Endothelial cell of umbilical vein (primary cell): Measurements from ENCODE around the gene GAN. TPM values are rescaled to one million over a fixed set of nuclear protein-coding genes. Genes with fewer than 3 reads are reported as not detected.

Experiments
- BruUV-seq: library from RNA; stranded (reverse); fragments of 400-500 nt; replicated peaks from 2 replicates; lab custom pipeline; 2021; lab: Mats Ljungman, UMichigan
- CTCF ChIA-PET: fragments of 300-600, 350-600 bp; sonication (Branson Sonifier 250); formaldehyde crosslinking; loops from one replicate; lab custom pipeline; 2021; ENCODE audit warnings: antibody characterized with exemption, inconsistent platforms; lab: Charles Lee
- POLR2A ChIA-PET: fragments of 300-600, 350-600 bp; sonication (Branson Sonifier 250); formaldehyde crosslinking; loops from one replicate; lab custom pipeline; 2021; ENCODE audit warnings: antibody characterized with exemption, inconsistent platforms; lab: Charles Lee
- DNase-seq: peaks from one replicate; pipeline ENCODE4 v3.0.0-alpha.2; 2011; ENCODE audit warnings: low read depth, low spot score
- FAIRE-seq: peaks from 2 replicates; lab custom pipeline; 2011; peaks lifted over from hg19 to GRCh38; lab: Jason Lieb, UNC
- H2AFZ ChIP-seq: 2 replicates; pipeline ENCODE4 v1.6.0; 2012; ENCODE audit warnings: low read depth, low read length, control low read depth, inconsistent platforms
- H3K27ac ChIP-seq: 2 replicates; pipeline ENCODE4 v1.5.1; 2011; ENCODE audit warnings: low read depth, mild to moderate bottlenecking, control low read depth, low read length, moderate library complexity; ENCODE audit not compliant: insufficient read depth
- H3K27me3 ChIP-seq, 2 experiments: 2 replicates each; pipeline versions ENCODE4 v1.6.0 to v1.6.1; 2011; ENCODE audit warnings: low read length in 2 of 2, mixed read lengths in 1 of 2; ENCODE audit not compliant: control insufficient read depth in 2 of 2, insufficient read depth in 2 of 2
- H3K36me3 ChIP-seq, 2 experiments: 2 replicates in 1 of 2; 3 replicates in 1 of 2; pipeline ENCODE4 v1.5.1; 2011; ENCODE audit warnings: low read length in 2 of 2, mild to moderate bottlenecking in 1 of 2, moderate library complexity in 1 of 2; ENCODE audit not compliant: control insufficient read depth in 2 of 2, insufficient read depth in 2 of 2; ENCODE audit errors: extremely low read depth in 1 of 2
- H3K4me1 ChIP-seq: 3 replicates; pipeline ENCODE4 v1.5.1; 2011; ENCODE audit warnings: mild to moderate bottlenecking, low read length; ENCODE audit not compliant: control insufficient read depth, insufficient read depth; ENCODE audit errors: extremely low read depth
- H3K4me2 ChIP-seq: 2 replicates; pipeline ENCODE4 v1.6.1; 2011; ENCODE audit warnings: low read length, control low read depth, mixed read lengths; ENCODE audit not compliant: insufficient read depth
- H3K4me3 ChIP-seq, 3 experiments: fragments of 200-600 bp in 1 of 3; sonication (generic), shearing (Covaris generic) in 1 of 3; replicated peaks in 1 of 3; 2 replicates each; pipeline ENCODE4 v1.5.1; 2011 to 2016; ENCODE audit warnings: control low read depth in 3 of 3, low read length in 3 of 3, mild to moderate bottlenecking in 2 of 3, inconsistent platforms in 1 of 3, low read depth in 1 of 3, moderate library complexity in 1 of 3; ENCODE audit not compliant: insufficient read depth in 1 of 3
- H3K79me2 ChIP-seq: 2 replicates; pipeline ENCODE4 v1.6.0; 2012; ENCODE audit warnings: low read length, inconsistent platforms; ENCODE audit not compliant: control insufficient read depth, insufficient read depth
- H3K9ac ChIP-seq: replicated peaks from 2 replicates; pipeline ENCODE3; 2011; ENCODE audit warnings: low read length, control low read depth; ENCODE audit not compliant: insufficient read depth; ENCODE audit errors: extremely low read depth
- H3K9me1 ChIP-seq: replicated peaks from 3 replicates; pipeline ENCODE4 v1.6.0; 2011; ENCODE audit warnings: mild to moderate bottlenecking, low read length; ENCODE audit not compliant: control insufficient read depth, insufficient read depth; ENCODE audit errors: extremely low read depth
- H3K9me3 ChIP-seq: replicated peaks from 2 replicates; pipeline ENCODE4 v1.5.1; 2012; ENCODE audit warnings: low read length, inconsistent platforms; ENCODE audit not compliant: control insufficient read depth, insufficient read depth
- H4K20me1 ChIP-seq: replicated peaks from 2 replicates; pipeline ENCODE3; 2011; ENCODE audit warnings: mild to moderate bottlenecking, low read length; ENCODE audit not compliant: control insufficient read depth, insufficient read depth; ENCODE audit errors: extremely low read depth
- EZH2 ChIP-seq: IDR thresholded peaks from 2 replicates; pipeline ENCODE4 v1.6.1; 2012; ENCODE audit warnings: borderline replicate concordance, low read depth, mild to moderate bottlenecking, moderate library complexity, low read length, inconsistent platforms; ENCODE audit not compliant: severe bottlenecking
- FOS ChIP-seq: IDR thresholded peaks from 2 replicates; pipeline ENCODE4 v1.6.1; 2011; ENCODE audit warnings: mild to moderate bottlenecking, low read length, moderate library complexity, borderline replicate concordance; ENCODE audit not compliant: insufficient read depth
- GATA2 ChIP-seq: IDR thresholded peaks from 2 replicates; pipeline ENCODE4 v1.7.0; 2011; ENCODE audit warnings: low read depth, mild to moderate bottlenecking, moderate library complexity, mixed read lengths, low read length; ENCODE audit not compliant: insufficient read length, insufficient read depth
- JUN ChIP-seq: IDR thresholded peaks from 2 replicates; pipeline ENCODE4 v1.6.1; 2011; ENCODE audit warnings: borderline replicate concordance, low read depth; ENCODE audit not compliant: insufficient read length, insufficient read depth
- MYC ChIP-seq: IDR thresholded peaks from one replicate; pipeline ENCODE4 v1.6.1; 2011; ENCODE audit warnings: mild to moderate bottlenecking, low read depth, low read length
- POLR2A ChIP-seq: IDR thresholded peaks from 2 replicates; pipeline ENCODE4 v1.6.1; 2012; ENCODE audit warnings: low read depth, mild to moderate bottlenecking, control low read depth, low read length
- POLR2AphosphoS5 ChIP-seq: IDR thresholded peaks from 2 replicates; pipeline ENCODE4 v1.6.1; 2012; ENCODE audit warnings: low read depth, mild to moderate bottlenecking, control low read depth, low read length, moderate library complexity; ENCODE audit not compliant: insufficient read depth
- dilution Hi-C: fragments of 300-500 bp; cut with MboI; formaldehyde crosslinking; loops from one replicate; pipeline ENCODE4 v1.15.0; 2019; ENCODE audit warnings: low sequenced_read_pairs; ENCODE audit not compliant: extremely low pct_ligation_motif_present
- intact Hi-C: fragments of 100-400 bp; cut with micrococcal nuclease; formaldehyde crosslinking; loops from one replicate; pipeline ENCODE4 v1.10.0; 2022
- polyA plus RNA-seq, 4 experiments: library from polyadenylated mRNA; depleted of rRNA in 3 of 4; stranded (reverse) in 3 of 4; unstranded in 1 of 4; fragments of >200 nt; gene quantifications; 2 replicates each; pipeline versions ENCODE4 v1.2.1 to v1.2.3, GENCODE V29; 2011 to 2012; ENCODE audit warnings: missing spikeins in 1 of 4
- total RNA-seq: library from RNA; stranded (reverse); gene quantifications from 2 replicates; pipeline ENCODE4 v1.2.3, GENCODE V29; 2021
- TF ChIP-seq, protein P1 (sequence below), 2 donors: IDR thresholded peaks; 1 replicate in 1 of 2; 2 replicates in 1 of 2; pipeline ENCODE4 v1.5.1; 2011; ENCODE audit warnings: low read length in 2 of 2, mild to moderate bottlenecking in 2 of 2, moderate library complexity in 2 of 2, control low read depth in 1 of 2, inconsistent platforms in 1 of 2, low read depth in 1 of 2; ENCODE audit not compliant: insufficient read depth in 1 of 2; ENCODE audit errors: extremely low read depth in 1 of 2
- TF ChIP-seq, protein P2 (sequence below): IDR thresholded peaks from 2 replicates; pipeline ENCODE4 v1.6.1; 2011; ENCODE audit not compliant: insufficient read depth, insufficient read length

The GAN gene
- total and polyA plus RNA-seq, 2 donors (not counting 3 experiments of a cell fraction or from before 2014, with no cell fraction given), result 1.8 to 11.1 TPM

DNA sequence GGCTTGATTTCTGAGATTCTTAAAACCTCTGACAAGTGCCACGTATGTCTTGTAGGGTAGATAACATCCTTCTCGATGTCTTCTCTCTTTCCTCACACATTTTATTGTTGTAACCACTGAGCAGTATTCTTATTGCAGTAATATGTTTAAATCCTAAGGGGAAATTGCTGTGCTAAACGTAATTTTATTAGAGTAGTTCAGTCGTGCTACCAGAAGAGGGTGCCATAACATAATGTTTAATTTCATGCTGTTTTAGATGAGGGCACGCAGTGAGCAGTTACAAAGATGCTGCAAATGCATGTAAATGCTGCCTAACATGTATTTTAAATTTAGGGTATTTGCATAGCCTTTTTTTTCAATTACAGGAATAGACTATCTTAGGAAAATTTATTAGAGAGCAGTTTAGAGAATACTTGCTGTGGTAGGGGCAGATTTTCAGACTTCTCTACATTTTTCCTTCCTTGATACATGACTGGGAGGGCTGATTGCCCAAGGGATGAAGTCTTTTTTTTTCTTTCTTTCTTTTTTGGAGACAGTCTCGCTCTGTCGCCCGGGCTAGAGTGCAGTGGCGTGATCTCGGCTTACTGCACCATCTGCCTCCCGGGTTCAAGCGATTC lies 51.7 kb downstream of the GAN start:
- TF ChIP-seq, protein P1, sequence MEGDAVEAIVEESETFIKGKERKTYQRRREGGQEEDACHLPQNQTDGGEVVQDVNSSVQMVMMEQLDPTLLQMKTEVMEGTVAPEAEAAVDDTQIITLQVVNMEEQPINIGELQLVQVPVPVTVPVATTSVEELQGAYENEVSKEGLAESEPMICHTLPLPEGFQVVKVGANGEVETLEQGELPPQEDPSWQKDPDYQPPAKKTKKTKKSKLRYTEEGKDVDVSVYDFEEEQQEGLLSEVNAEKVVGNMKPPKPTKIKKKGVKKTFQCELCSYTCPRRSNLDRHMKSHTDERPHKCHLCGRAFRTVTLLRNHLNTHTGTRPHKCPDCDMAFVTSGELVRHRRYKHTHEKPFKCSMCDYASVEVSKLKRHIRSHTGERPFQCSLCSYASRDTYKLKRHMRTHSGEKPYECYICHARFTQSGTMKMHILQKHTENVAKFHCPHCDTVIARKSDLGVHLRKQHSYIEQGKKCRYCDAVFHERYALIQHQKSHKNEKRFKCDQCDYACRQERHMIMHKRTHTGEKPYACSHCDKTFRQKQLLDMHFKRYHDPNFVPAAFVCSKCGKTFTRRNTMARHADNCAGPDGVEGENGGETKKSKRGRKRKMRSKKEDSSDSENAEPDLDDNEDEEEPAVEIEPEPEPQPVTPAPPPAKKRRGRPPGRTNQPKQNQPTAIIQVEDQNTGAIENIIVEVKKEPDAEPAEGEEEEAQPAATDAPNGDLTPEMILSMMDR (IDR thresholded peaks at IDR 0.05; ENCODE audit: extremely low read depth in 1 of 2, insufficient read depth in 1 of 2, low read depth in 1 of 2, low read length in 2 of 2), result peak; percentile 27 to 38
- no peak for TF ChIP-seq EZH2
- Histone ChIP-seq H4K20me1 (no peaks in the 10 kb centered on the region), H2AFZ (no peak overlapping the region), H3K36me3 (peaks cover 3 to 8% of the 10 kb centered on the region in 2 experiments), H3K79me2 (no peaks in the 10 kb centered on the region), H3K9me3 (no peaks in the 10 kb centered on the region), H3K4me3 (no peak overlapping the region), H3K27ac (no peak overlapping the region), H3K4me1 (peaks cover 14% of the 10 kb centered on the region), H3K27me3 (no peaks in the 10 kb centered on the region), H3K9me1 (no peaks in the 10 kb centered on the region), H3K4me2 (no peak overlapping the region), H3K9ac (no peak overlapping the region)
- no TSS peak for BruUV-seq
- ChIA-PET POLR2A (no interaction called here), CTCF (interaction anchor here (0.8 to 4.6 kb wide), 18 partner anchors 8 to 508 kb away, joined by 3 to 28 read pairs (median 5); no protein-coding TSS in a partner anchor)
- DNase-seq (peak; percentile 77), FAIRE-seq (peak; percentile 91)
- dilution Hi-C loops (loop anchor here (25.0 kb wide), 1 partner anchor 96 kb away; no protein-coding TSS in a partner anchor), intact Hi-C loops (loop anchor here (1.0 to 5.0 kb wide), 9 partner anchors 37 to 520 kb away; no protein-coding TSS in a partner anchor)

DNA sequence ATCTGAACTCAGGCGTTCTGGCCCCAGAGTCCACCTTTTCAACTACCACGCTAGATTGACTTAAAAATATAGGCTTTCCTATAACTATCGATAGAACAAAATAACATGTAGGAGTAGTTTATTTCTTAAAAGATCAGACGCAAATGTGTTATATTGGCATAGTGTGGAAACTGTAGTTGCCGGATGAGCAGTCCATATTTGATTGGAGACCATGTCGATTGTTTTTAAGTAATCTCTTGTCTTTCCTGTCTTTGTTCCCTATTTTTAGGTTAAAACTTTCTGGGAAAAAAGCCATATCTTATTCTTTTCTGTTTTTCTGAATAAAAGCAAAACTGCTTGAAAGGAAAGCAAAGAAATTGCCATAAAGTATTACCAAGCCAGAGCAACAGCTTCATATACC lies 53.1 kb downstream of the GAN start:
- DNase-seq, result peak; percentile 61
- BruUV-seq, result no TSS peak

More for the DNA sequence above, 53.1 kb downstream of the GAN start:
- peak overlapping the region; percentile 34 for H3K4me2 ChIP-seq
- no peaks in the 10 kb centered on the region for H3K9me1 ChIP-seq
- no peaks in the 10 kb centered on the region for H3K79me2 ChIP-seq
- dilution Hi-C loops, result loop anchor here (25.0 kb wide), 1 partner anchor 94 kb away; no protein-coding TSS in a partner anchor
- intact Hi-C loops, result loop anchor here (5.0 kb wide), 2 partner anchors 144 to 504 kb away; no protein-coding TSS in a partner anchor
- peaks cover 14% of the 10 kb centered on the region for H3K4me1 ChIP-seq
- peak overlapping the region; percentile 37 for H3K27ac ChIP-seq
- TF ChIP-seq, protein P1 (IDR thresholded peaks at IDR 0.05; ENCODE audit: extremely low read depth in 1 of 2, insufficient read depth in 1 of 2, low read depth in 1 of 2, low read length in 2 of 2), result no peak
- no peak for TF ChIP-seq FOS
- no peak for TF ChIP-seq POLR2A
- TF ChIP-seq, protein P2, sequence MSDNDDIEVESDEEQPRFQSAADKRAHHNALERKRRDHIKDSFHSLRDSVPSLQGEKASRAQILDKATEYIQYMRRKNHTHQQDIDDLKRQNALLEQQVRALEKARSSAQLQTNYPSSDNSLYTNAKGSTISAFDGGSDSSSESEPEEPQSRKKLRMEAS, result no peak
- TF ChIP-seq EZH2, result no peak
- no peak for TF ChIP-seq MYC
- TF ChIP-seq JUN, result no peak
- no peak for TF ChIP-seq POLR2AphosphoS5
- TF ChIP-seq GATA2, result no peak
- no peak overlapping the region for H3K4me3 ChIP-seq
- H3K36me3 ChIP-seq, result peaks cover 4 to 7% of the 10 kb centered on the region in 2 experiments
- H3K9ac ChIP-seq, result no peak overlapping the region
- ChIA-PET POLR2A (interaction anchor here (1.2 kb wide), 1 partner anchor 344 kb away, joined by 3 read pairs; no protein-coding TSS in a partner anchor), CTCF (interaction anchor here (0.5 to 4.6 kb wide), 11 partner anchors 10 to 370 kb away, joined by 3 to 22 read pairs (median 3); no protein-coding TSS in a partner anchor)
- H2AFZ ChIP-seq, result no peak overlapping the region
- no peaks in the 10 kb centered on the region for H4K20me1 ChIP-seq
- H3K27me3 ChIP-seq, result no peaks in the 10 kb centered on the region
- FAIRE-seq, result peak; percentile 90
- no peaks in the 10 kb centered on the region for H3K9me3 ChIP-seq
